Right hindlimb (tissue), 1 donor: ENCODE data around the gene SETD9.

Source experiments
- DNase-seq: peaks from one replicate; pipeline ENCODE4 v3.0.0-alpha.2; 2018

SETD9 gene

DNA sequence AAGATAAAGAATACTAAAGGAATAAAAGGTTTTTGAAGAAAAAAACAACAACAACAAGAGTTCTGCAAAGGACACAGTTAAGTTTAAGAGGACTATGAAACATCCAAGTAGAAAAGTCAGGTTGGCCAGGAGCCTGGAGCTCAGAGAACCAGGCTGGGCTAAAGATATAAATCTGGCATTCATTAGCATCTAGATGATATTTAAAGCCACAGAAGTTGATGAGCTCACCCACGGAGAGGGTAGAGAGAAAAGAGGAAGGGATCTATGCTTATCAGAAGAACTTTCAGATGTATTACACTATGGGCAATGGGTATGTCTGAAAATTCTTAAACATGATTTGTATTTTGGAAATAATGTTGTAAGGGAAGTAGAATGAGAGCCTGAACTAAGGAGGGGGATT is 32.6 kb downstream of the SETD9 start:
- DNase-seq: no peak

DNA sequence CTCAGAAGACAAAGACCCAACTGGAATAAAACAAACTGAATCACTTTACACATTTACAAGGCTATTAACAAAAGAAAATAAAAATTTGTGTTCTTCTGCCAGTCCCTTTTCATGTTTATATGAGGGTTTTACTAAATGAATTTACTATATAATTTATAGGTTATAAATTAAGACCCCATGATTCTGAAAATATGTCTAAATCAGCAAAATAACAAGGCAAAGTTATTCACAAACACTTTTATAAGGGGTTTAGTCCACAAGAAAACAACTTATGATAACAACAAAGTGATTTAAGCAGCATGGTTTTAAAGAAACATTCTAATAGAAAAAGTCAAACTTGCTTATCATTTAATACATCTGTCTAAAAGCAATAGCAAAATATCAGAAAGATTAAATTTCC is 37.7 kb downstream of the SETD9 start:
- no peak for DNase-seq

DNA sequence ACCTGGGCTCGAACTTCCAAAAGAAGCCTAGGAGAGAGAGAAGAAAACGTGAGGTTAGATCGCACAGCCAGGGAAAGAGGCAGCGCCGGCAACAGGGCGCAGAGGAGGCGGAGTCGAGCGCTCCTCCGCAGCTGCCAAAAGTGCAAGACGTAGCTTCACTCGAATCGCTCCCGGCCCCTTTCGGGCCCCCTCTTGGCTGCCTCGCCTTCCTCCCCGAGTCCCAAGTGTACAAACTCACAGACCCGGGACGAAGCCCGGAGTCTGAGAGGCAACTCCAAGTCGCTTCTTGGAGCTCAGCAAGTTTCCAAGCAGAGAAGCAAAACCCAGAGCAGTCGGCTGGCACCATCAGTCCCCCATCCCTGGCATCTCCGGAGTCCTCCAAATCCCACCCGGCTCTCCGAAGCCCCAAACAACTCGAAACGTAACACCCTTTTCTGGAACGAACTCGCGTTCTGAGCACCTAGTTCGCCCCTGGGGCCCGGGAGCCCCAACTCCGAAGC is 41.3 kb downstream of the SETD9 start:
- DNase-seq: peak; percentile 94

DNA sequence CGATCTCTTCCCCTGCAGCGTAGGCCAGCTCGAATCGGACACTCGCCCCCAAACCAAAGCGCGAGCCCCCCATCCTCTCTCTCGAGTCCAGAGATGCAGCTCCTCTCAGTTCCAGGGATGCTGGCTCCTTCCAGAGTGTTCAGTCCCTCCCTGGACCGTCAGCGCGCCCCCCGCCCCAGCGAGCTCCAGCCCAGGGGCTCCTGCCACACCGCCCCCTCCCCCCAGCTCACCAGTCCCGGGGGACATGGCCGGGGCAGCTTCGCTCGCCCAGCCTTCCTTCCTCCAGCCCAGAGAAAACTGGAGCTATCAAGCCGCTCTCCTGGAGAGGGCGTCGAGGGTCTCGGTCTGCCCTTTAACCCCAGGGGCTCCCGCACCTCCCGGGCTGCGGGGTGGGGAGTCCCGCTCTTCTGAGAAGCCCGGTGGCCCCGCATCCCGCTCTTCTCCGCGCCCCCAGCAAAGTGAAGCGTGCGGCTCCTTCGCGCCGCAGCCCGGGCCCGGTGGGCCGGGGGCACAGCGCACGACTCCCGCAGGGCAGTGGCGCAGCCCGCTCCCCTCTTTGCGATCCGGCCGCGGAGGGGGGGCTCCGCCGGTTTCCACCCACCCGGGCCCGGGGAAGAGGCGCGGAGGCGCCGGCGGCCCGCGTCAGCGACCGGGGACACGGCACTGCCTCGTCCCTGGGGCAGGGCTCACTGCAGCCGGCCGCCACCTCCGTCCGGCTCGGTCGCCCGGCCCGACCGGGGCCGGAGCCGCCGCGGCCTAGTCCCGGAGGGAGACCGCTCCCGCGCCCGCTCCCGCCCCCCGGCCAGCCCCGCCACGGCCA is 41.9 kb downstream of the SETD9 start:
- DNase-seq: peak; percentile 70

DNA sequence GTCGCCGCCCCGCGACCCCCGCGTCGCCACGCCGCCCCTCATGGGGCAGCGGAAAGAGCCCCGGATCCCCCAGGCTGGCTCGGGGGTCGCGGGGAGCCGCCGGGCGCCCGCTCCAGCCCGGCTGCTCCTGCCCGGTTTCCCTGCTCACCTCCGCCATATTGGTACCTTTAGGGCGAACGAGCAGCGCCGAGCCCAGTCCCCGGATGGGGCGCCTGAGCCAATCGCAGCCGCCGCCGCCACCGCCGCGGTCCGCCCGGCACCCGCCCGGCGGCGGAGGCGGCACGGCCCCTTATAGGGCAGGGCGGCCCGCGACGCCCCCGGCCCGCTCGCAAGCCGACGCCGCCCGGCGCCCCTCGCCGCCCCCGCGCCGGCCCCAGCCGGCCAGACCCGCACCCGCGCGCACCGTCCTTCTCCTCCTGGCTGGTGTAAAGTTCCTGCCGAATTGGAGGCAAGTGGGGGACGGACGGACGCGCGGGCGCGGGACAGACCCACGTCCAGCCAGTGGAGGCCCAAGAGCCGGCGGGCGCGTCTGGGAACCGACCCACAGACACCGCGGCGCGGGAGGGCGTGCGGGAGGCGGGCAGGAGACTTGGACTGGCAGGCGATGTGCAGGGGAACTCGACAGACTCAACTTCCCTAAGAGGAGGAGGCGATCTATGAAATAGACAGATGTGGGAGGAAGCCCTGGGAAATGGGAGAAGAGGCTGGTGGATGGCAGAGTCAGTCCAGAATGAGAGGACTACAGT is 42.7 kb downstream of the SETD9 start, which contains the start of gene MIER3:
Gene MIER3, minus strand, starts transcription at position 178 of the 746 bp plus-strand sequence. Its CDS starts 21 bp downstream, at position 157.
- peak; percentile 90 for DNase-seq

- no peak for DNase-seq
Measured at GRCh38 chr5:56954262-56954661, 44.9 kb downstream of the SETD9 start.

- no peak for DNase-seq
Measured at GRCh38 chr5:56958595-56958994, 49.2 kb downstream of the SETD9 start.

DNA sequence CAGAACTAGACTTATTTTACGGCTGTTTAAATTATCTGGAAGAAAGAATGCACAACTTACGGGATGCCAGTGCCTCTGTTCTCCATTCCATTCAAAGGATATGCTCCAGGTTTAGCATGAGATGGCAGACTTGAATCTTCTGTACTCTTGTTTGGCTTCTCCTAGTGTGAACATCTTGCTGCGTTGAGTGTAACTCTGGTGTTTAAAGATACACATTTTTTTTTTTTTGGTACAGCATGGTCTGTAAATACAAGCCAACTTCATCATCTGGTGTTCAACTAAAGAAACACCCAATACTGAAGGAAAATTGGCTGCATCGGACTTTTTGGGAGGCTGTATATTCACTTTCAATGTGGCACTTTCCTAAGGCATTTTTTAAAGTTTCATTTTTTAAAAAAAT is 49.9 kb downstream of the SETD9 start:
- no peak for DNase-seq

GRCh38 chr5:56961746-56962145 is 52.4 kb downstream of the SETD9 start:
- DNase-seq: no peak

DNA sequence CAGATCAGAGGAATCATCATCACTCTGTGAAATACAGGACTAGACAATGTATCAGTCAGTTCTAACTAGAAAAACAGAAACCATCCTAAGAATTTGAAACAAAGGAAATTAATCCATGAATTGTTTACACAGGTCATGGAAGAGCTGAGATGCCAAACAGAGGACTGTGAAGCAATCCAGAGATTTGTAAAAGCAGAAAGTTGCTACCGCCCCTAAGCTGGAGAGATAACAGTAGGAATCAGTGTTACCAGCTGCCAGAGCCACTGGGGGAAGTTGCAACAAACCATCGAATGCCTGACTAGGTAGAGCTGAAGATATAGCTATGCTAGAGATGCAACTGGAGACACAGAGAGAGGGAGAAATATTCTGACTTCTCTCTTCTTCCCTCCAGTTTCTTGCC is 52.9 kb downstream of the SETD9 start:
- no peak for DNase-seq

DNA sequence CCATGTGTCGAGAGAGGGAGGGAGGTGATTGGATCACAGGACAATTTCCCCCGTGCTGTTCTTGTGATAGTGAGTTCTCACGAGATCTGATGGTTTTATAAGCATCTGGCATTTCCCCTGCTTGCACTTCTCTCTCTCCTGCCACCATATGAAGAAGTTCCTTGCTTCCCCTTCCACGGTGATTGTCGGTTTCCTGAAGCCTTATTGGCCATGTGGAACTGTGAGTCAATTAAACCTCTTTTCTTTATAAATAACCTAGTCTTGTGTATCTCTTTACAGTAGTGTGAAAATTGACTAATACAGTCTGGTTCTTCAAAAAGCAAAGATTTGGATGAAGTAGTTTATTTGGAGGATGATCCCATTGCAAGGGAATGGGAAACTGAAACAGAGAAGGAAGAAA is 53.9 kb downstream of the SETD9 start:
- no peak for DNase-seq

DNA sequence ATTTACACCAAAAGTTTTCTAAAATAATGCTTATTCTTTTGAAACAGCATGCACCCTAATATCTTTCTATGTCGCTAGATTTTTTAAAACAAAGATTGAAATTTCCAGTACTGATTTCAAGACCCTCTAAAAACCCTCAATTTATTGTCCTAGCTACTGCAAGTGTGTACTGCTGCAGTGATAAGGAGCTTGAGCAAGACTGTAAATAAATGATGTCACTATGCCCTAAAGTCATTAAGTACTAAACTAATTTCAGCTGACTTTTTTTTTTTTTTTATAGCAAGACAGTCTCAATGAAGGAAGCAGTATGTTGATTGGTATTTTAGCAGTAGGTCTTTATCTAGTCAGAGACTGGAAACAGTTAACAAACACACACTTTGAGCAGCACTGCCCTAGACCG is 54.8 kb downstream of the SETD9 start:
- DNase-seq: no peak
